Effector memory CD8-positive, alpha-beta T cell (primary cell): ENCODE data around the gene ARX.

Experiments
- ATAC-seq: fragments of 150-1000 bp; cut with Tn5 transposase; replicated peaks from 2 replicates; pipeline ENCODE4 v1.10.0; 2021; ENCODE audit warnings: mild to moderate bottlenecking, moderate library complexity
- DNase-seq, 3 experiments: peaks; one replicate each; pipeline ENCODE4 v3.0.0; 2021
- H3K27ac Mint-ChIP-seq, 2 donors: one replicate each; pipeline ENCODE4 v1.8.0; 2022; ENCODE audit warnings: mild to moderate bottlenecking in 2 of 2, mixed read lengths in 2 of 2, moderate library complexity in 2 of 2
- H3K27me3 Mint-ChIP-seq, 2 donors: one replicate each; pipeline ENCODE4 v1.8.0; 2022; ENCODE audit warnings: mixed read lengths in 2 of 2
- H3K36me3 Mint-ChIP-seq: one replicate; pipeline ENCODE4 v1.8.0; 2022; ENCODE audit warnings: mild to moderate bottlenecking, moderate library complexity, mixed read lengths; ENCODE audit not compliant: insufficient read depth
- H3K4me1 Mint-ChIP-seq, 2 donors: one replicate each; pipeline ENCODE4 v1.8.0; 2022; ENCODE audit warnings: low read depth in 2 of 2, mixed read lengths in 2 of 2
- H3K4me3 Mint-ChIP-seq, 2 donors: one replicate each; pipeline ENCODE4 v1.8.0; 2022; ENCODE audit warnings: mild to moderate bottlenecking in 2 of 2, mixed read lengths in 2 of 2, moderate library complexity in 2 of 2
- H3K9me3 Mint-ChIP-seq, 2 donors: one replicate each; pipeline ENCODE4 v1.8.0; 2022; ENCODE audit warnings: mixed read lengths in 2 of 2

ARX gene

DNA sequence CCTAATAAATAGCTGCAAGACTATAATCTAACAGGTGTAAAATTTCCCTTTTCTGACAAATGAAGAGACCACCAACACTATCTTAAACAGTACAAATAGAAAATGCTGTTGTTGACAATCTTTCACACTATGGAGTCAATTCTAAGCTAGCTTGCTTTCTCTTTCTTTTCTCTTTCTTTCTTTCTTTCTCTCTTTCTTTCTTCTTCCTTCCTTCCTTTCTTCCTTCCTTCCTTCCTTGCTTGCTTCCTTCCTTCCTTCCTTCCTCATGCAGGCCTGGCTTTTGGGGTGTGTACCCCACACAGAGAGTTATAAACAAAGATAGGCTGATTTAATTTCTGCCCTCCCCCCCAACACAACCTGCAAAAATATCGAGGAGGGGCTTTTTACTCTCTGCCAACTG lies 8.1 kb upstream of the ARX start:
- ATAC-seq = no peak
- H3K27me3 Mint-ChIP-seq = peaks cover 61 to 64% of the 10 kb centered on the region in 2 donors
- peaks cover 15 to 17% of the 10 kb centered on the region in 2 donors for H3K4me1 Mint-ChIP-seq
- no peak overlapping the region for H3K27ac Mint-ChIP-seq
- peaks cover 3% of the 10 kb centered on the region for H3K36me3 Mint-ChIP-seq
- H3K4me3 Mint-ChIP-seq = no peak overlapping the region
- no peak for DNase-seq
- no peaks in the 10 kb centered on the region for H3K9me3 Mint-ChIP-seq

- H3K4me3 Mint-ChIP-seq = peak overlapping the region; percentile 30 to 56
- no peaks in the 10 kb centered on the region for H3K9me3 Mint-ChIP-seq
- peaks cover 15 to 18% of the 10 kb centered on the region in 2 donors for H3K4me1 Mint-ChIP-seq
- DNase-seq = no peak
- no peak for ATAC-seq
- no peak overlapping the region for H3K27ac Mint-ChIP-seq
- H3K36me3 Mint-ChIP-seq = peaks cover 3% of the 10 kb centered on the region
- peaks cover 62 to 72% of the 10 kb centered on the region in 2 donors for H3K27me3 Mint-ChIP-seq
These were observed 6.9 kb upstream of the ARX start for GRCh38 chrX:25022499-25023325.

DNA sequence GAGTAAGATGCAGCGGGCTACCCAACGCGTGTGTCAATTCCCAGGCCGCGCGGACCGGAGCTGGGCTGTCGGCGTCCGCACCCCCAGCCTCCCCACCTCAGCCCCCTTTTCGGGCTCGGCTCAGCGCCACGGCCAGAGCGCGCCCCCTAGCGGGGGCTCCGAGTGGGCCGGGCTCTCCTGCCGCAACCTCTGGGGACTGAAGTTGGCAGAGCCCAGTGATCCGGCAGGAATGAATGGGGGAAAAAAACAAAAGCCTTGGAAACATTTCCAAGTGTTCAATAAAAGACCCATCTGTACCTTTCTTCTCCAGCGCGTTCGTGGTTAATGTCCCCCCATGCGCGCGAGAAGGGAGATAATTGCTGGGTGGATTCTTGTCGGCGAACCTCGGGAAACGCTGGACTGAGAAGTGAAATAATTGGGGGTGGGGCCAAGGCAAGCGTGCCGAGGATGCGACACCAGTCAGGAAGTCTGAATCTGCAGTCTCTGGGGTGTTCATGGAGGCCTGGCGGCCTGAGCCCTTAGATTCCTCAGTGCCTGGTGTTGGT lies 5.2 kb upstream of the ARX start:
- DNase-seq (peak in 1 of 3 experiments; percentile 14), ATAC-seq (peak; percentile 58)
- Mint-ChIP-seq H3K27ac (no peak overlapping the region), H3K36me3 (peaks cover 13% of the 10 kb centered on the region), H3K9me3 (no peaks in the 10 kb centered on the region), H3K27me3 (peaks cover 67 to 89% of the 10 kb centered on the region in 2 donors), H3K4me3 (peak overlapping the region; percentile 40 to 56), H3K4me1 (peaks cover 17 to 26% of the 10 kb centered on the region in 2 donors)

- no peak overlapping the region for H3K27ac Mint-ChIP-seq
- ATAC-seq (peak; percentile 14), DNase-seq (no peak)
- peaks cover 13% of the 10 kb centered on the region for H3K36me3 Mint-ChIP-seq
- H3K4me3 Mint-ChIP-seq = peak overlapping the region; percentile 54 to 69
- H3K4me1 Mint-ChIP-seq = peaks cover 18 to 27% of the 10 kb centered on the region in 2 donors
- H3K9me3 Mint-ChIP-seq = no peaks in the 10 kb centered on the region
- H3K27me3 Mint-ChIP-seq = peaks cover 63 to 90% of the 10 kb centered on the region in 2 donors
These were observed 4.7 kb upstream of the ARX start for GRCh38 chrX:25020391-25020904.

GRCh38 chrX:25019707-25020390 lies 4.1 kb upstream of the ARX start:
- ATAC-seq (no peak), DNase-seq (no peak)
- H3K4me3 Mint-ChIP-seq = peak overlapping the region; percentile 54 to 69
- peaks cover 60 to 86% of the 10 kb centered on the region in 2 donors for H3K27me3 Mint-ChIP-seq
- H3K9me3 Mint-ChIP-seq = no peaks in the 10 kb centered on the region
- peaks cover 13% of the 10 kb centered on the region for H3K36me3 Mint-ChIP-seq
- H3K4me1 Mint-ChIP-seq = peaks cover 18 to 27% of the 10 kb centered on the region in 2 donors
- H3K27ac Mint-ChIP-seq = no peak overlapping the region

GRCh38 chrX:25018682-25019081 lies 2.9 kb upstream of the ARX start:
- Mint-ChIP-seq H3K9me3 (no peaks in the 10 kb centered on the region), H3K27me3 (peaks cover 55 to 84% of the 10 kb centered on the region in 2 donors), H3K27ac (no peak overlapping the region), H3K36me3 (peaks cover 13% of the 10 kb centered on the region), H3K4me3 (no peak overlapping the region), H3K4me1 (peaks cover 23 to 27% of the 10 kb centered on the region in 2 donors)
- no peak for DNase-seq
- ATAC-seq = no peak

GRCh38 chrX:25017667-25018247 lies 2.0 kb upstream of the ARX start:
- DNase-seq = no peak
- H3K27me3 Mint-ChIP-seq = peaks cover 57 to 82% of the 10 kb centered on the region in 2 donors
- H3K36me3 Mint-ChIP-seq = peaks cover 13% of the 10 kb centered on the region
- no peak for ATAC-seq
- peak overlapping the region; percentile 15 to 30 for H3K4me3 Mint-ChIP-seq
- no peaks in the 10 kb centered on the region for H3K9me3 Mint-ChIP-seq
- peaks cover 26% of the 10 kb centered on the region in 2 donors for H3K4me1 Mint-ChIP-seq
- no peak overlapping the region for H3K27ac Mint-ChIP-seq

DNA sequence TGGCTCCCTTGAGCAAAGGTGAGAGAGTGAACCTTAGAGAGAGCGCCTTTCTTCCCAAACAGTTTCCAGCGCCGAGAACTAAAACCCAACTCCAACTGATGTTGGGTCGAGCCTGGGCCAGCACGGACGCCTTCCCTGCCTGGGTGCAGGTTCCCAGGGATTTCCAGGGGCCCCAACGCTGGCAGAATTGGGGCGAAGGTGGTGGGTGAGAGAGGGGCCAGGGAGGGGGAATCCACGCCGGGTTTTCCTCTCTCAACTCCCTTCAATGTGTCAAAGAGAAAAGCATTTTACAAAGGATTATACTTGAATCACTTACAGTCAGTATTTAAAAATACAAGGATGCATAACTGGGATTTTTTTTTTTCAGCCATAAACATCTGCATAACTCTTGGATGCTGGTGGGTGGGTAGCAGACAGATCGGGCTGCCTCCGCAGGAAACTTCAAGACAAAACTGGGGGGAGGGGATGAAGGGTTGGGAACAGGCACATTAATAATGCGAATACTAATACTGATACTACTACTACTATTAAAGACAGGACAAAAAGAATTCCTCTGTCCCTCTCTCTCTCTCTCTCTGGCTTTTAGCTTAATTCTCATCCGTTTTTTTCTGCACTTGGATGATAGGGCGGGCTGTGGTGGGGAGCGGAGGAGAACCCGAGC lies 1.3 kb upstream of the ARX start:
- peaks cover 23 to 24% of the 10 kb centered on the region in 2 donors for H3K4me1 Mint-ChIP-seq
- H3K9me3 Mint-ChIP-seq = no peaks in the 10 kb centered on the region
- H3K36me3 Mint-ChIP-seq = peaks cover 10% of the 10 kb centered on the region
- ATAC-seq (no peak), DNase-seq (no peak)
- peak overlapping the region in 1 of 2 donors; percentile 30 for H3K4me3 Mint-ChIP-seq
- H3K27ac Mint-ChIP-seq = no peak overlapping the region
- peaks cover 52 to 82% of the 10 kb centered on the region in 2 donors for H3K27me3 Mint-ChIP-seq

- peaks cover 45 to 82% of the 10 kb centered on the region in 2 donors for H3K27me3 Mint-ChIP-seq
- no peaks in the 10 kb centered on the region for H3K9me3 Mint-ChIP-seq
- ATAC-seq (no peak), DNase-seq (no peak)
- H3K36me3 Mint-ChIP-seq = peaks cover 10% of the 10 kb centered on the region
- no peak overlapping the region for H3K27ac Mint-ChIP-seq
- peaks cover 16 to 19% of the 10 kb centered on the region in 2 donors for H3K4me1 Mint-ChIP-seq
- H3K4me3 Mint-ChIP-seq = peak overlapping the region; percentile 46 to 61
These were observed 551 bp upstream of the ARX start for GRCh38 chrX:25016361-25016671.

DNA sequence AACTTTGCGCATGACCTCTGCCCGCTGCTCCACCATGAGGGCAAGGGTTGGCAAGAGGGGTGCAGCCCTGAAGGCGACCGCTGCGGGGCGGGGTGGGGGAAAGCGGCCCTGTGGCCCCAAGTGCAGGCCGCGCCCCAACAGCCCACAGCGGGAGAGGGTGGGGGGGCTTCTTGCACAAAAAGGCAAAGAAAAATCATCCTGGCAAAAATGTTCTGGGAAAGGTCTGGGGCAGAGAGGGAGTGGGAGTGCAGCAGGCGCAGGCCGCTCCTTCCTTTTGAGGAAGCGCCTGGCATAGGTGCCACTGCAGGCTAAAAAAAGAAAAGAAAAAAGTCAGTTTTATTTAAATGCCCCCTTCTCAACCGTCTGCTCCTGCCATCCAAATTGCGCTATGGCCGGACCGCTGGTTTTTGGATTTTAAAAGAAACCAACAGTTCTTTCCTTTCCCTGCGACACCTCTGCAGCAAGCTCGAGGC lies 1.4 kb downstream of the ARX start:
- Mint-ChIP-seq H3K9me3 (no peaks in the 10 kb centered on the region), H3K4me1 (peaks cover 12 to 14% of the 10 kb centered on the region in 2 donors), H3K27me3 (peaks cover 48 to 83% of the 10 kb centered on the region in 2 donors), H3K27ac (no peak overlapping the region), H3K36me3 (peaks cover 10% of the 10 kb centered on the region), H3K4me3 (peak overlapping the region; percentile 81)
- no peak for DNase-seq
- no peak for ATAC-seq

DNA sequence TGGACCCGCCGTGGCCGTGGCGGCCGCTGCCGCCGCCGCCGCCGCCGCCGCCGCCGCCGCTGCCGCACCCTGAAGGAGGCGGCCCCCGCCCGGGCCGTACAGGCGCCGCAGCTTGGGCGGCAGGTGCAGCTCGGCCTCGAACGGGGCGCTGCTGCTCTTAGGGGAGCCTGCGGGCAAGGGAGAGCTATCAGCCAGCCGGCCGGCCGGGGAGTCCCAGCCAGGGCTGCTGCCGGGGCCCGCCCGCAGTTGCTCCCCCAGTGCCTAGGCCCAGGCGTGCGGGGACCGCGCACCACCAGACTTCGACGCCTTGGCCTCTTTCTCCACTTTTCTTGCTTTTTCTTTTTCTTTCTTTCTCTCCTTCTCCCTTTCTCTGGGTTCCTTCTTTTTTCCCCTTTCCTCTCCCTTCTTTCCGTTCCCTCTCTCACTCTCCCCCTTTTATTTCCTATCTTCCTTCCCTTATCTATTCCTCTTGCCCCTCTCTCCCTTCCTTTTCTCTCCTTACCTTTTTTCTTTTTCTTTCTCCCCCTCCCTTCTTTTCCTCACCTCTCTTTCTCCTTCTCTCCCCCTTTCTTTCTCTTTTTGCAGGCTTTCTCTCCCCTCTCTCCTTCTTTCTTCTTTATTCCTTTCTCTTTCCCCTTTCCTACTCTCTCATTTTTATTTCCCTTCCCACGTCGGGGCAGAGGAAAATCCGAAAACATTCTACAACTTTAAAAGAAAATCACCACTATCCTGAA lies 2.0 kb downstream of the ARX start:
- H3K27me3 Mint-ChIP-seq = peaks cover 44 to 78% of the 10 kb centered on the region in 2 donors
- peaks cover 10% of the 10 kb centered on the region for H3K36me3 Mint-ChIP-seq
- DNase-seq = no peak
- H3K4me3 Mint-ChIP-seq = peak overlapping the region; percentile 81
- H3K9me3 Mint-ChIP-seq = no peaks in the 10 kb centered on the region
- ATAC-seq = peak; percentile 58
- peaks cover 12 to 14% of the 10 kb centered on the region in 2 donors for H3K4me1 Mint-ChIP-seq
- peak overlapping the region in 1 of 2 donors; percentile 29 for H3K27ac Mint-ChIP-seq
